ENCODE measurements around the gene CLEC18A. TPM values are rescaled to one million over a fixed set of nuclear protein-coding genes. Genes with fewer than 3 reads are reported as not detected.
"Not testable (repeated sequence)": the region's sequence is repeated elsewhere in the genome, so short reads cannot be mapped to it uniquely, and the experiment has no call there.

CLEC18A gene
- total and polyA plus RNA-seq, 4 donors: 1.9 to 41.6 (median 2.8) TPM

DNA sequence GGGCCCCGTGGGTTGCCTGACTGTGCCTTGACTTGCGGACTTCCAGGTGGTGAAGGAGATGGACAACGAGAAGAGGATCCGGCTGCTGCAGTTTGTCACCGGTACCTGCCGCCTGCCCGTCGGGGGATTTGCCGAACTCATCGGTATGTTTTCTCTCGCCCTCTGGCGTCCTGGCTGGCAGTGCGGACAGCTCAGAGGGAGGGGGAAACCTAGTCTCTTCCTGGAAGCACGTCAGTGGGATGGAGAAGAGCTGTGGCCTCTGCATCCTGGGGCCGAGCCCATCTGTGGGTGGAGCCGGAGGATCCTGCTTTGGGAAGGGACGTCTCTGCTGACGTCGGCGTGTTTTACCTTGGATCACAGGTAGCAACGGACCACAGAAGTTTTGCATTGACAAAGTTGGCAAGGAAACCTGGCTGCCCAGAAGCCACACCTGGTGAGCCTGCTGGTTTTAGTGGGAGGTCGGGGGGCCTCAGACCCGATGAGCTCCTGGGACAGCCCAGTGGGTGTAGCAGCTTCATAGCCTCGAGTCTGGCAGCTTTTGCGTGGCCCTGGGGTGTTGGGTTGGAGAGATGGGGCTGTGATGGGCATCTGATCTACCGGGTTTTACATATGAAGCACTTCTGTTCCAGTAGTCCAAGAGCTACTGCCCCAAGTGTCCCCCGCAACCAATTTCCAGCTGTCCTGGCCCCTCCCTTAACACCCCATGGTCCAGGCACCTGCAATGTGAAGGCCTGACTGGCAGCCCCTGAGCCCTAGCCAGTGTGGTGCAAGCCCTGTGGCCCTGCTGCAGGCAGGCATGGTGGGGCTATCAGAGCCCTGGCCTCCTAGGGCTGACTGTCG lies 11.9 kb upstream of the CLEC18A start:
- 60 to 64% methylated on average over 28 of the region's 28 CpGs for WGBS, 2 donors

DNA sequence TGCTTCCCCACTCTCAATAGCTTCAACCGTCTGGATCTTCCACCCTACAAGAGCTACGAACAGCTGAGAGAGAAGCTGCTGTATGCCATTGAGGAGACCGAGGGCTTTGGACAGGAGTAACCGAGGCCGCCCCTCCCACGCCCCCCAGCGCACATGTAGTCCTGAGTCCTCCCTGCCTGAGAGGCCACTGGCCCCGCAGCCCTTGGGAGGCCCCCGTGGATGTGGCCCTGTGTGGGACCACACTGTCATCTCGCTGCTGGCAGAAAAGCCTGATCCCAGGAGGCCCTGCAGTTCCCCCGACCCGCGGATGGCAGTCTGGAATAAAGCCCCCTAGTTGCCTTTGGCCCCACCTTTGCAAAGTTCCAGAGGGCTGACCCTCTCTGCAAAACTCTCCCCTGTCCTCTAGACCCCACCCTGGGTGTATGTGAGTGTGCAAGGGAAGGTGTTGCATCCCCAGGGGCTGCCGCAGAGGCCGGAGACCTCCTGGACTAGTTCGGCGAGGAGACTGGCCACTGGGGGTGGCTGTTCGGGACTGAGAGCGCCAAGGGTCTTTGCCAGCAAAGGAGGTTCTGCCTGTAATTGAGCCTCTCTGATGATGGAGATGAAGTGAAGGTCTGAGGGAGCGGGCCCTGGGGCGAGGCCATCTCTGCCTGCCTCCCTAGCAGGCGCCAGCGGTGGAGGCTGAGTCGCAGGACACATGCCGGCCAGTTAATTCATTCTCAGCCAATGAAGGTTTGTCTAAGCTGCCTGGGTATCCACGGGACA lies 11.1 kb upstream of the CLEC18A start:
- Histone ChIP-seq H3K9me3 (ENCODE audit: control insufficient read depth, low read length) (no peaks in the 10 kb centered on the region), H3K27ac (ENCODE audit: low read depth in 1 of 2, low read length in 2 of 2) (peak overlapping the region in 1 of 2 donors; percentile 29), H3K4me1 (ENCODE audit: control insufficient read depth in 1 of 2, insufficient read depth in 2 of 2, low read length in 2 of 2) (peaks cover 0 to 6% of the 10 kb centered on the region in 2 donors), H3K4me3 (ENCODE audit: low read length in 2 of 2) (no peak overlapping the region), H3K27me3 (ENCODE audit: control insufficient read depth in 1 of 2, insufficient read depth in 2 of 2, low read length in 1 of 2) (no peaks in the 10 kb centered on the region), H3K36me3 (ENCODE audit: control insufficient read depth in 1 of 2, insufficient read depth in 2 of 2, low read length in 1 of 2) (peaks cover 0 to 26% of the 10 kb centered on the region in 2 donors)
- 59 to 67% methylated on average over 25 to 26 of the region's 26 CpGs for WGBS, 2 donors
- DNase-seq (peak in 1 of 2 donors; percentile 73), ATAC-seq (ENCODE audit: low FRiP score) (no peak)
- intact Hi-C loops (cut with DNase I): no loop called here

More for the DNA sequence above, 11.9 kb upstream of the CLEC18A start:
- intact Hi-C loops (cut with DNase I): no loop called here
- Histone ChIP-seq H3K27me3 (ENCODE audit: control insufficient read depth in 1 of 2, insufficient read depth in 2 of 2, low read length in 1 of 2) (no peaks in the 10 kb centered on the region), H3K4me1 (ENCODE audit: control insufficient read depth in 1 of 2, insufficient read depth in 2 of 2, low read length in 2 of 2) (peaks cover 0 to 6% of the 10 kb centered on the region in 2 donors), H3K9me3 (ENCODE audit: control insufficient read depth, low read length) (no peaks in the 10 kb centered on the region), H3K4me3 (ENCODE audit: low read length in 2 of 2) (no peak overlapping the region), H3K27ac (ENCODE audit: low read depth in 1 of 2, low read length in 2 of 2) (peak overlapping the region in 1 of 2 donors; percentile 20), H3K36me3 (ENCODE audit: control insufficient read depth in 1 of 2, insufficient read depth in 2 of 2, low read length in 1 of 2) (peaks cover 0 to 26% of the 10 kb centered on the region in 2 donors)
- ATAC-seq (ENCODE audit: low FRiP score) (no peak), DNase-seq (peak in 1 of 2 donors; percentile 43)

- intact Hi-C loops (cut with DNase I): no loop called here
- H3K27ac ChIP-seq (ENCODE audit: low read depth in 1 of 2, low read length in 2 of 2): peak overlapping the region in 1 of 2 donors; percentile 58
- H3K4me1 ChIP-seq (ENCODE audit: control insufficient read depth in 1 of 2, insufficient read depth in 2 of 2, low read length in 2 of 2): peaks cover 0 to 6% of the 10 kb centered on the region in 2 donors
- no peak overlapping the region for H3K4me3 ChIP-seq (ENCODE audit: low read length in 2 of 2)
- ATAC-seq (ENCODE audit: low FRiP score) (no peak), DNase-seq (peak in 1 of 2 donors; percentile 71)
- H3K27me3 ChIP-seq (ENCODE audit: control insufficient read depth in 1 of 2, insufficient read depth in 2 of 2, low read length in 1 of 2): no peaks in the 10 kb centered on the region
- no peaks in the 10 kb centered on the region for H3K9me3 ChIP-seq (ENCODE audit: control insufficient read depth, low read length)
- WGBS, 2 donors: 79 to 82% methylated on average over 13 of the region's 13 CpGs
- peaks cover 0 to 26% of the 10 kb centered on the region in 2 donors for H3K36me3 ChIP-seq (ENCODE audit: control insufficient read depth in 1 of 2, insufficient read depth in 2 of 2, low read length in 1 of 2)
Measured at GRCh38 chr16:69940676-69941075, 10.5 kb upstream of the CLEC18A start.

- DNase-seq: peak in 1 of 2 donors; percentile 74
- H3K27ac ChIP-seq (ENCODE audit: low read depth in 1 of 2, low read length in 2 of 2): peak overlapping the region in 1 of 2 donors; percentile 79
Measured at GRCh38 chr16:69941251-69942098, 9.7 kb upstream of the CLEC18A start.

GRCh38 chr16:69942099-69942491 lies 9.0 kb upstream of the CLEC18A start:
- no peaks in the 10 kb centered on the region for H3K27me3 ChIP-seq (ENCODE audit: control insufficient read depth in 1 of 2, insufficient read depth in 2 of 2, low read length in 1 of 2)
- intact Hi-C loops (cut with DNase I): no loop called here
- H3K36me3 ChIP-seq (ENCODE audit: control insufficient read depth in 1 of 2, insufficient read depth in 2 of 2, low read length in 1 of 2): peaks cover 0 to 18% of the 10 kb centered on the region in 2 donors
- H3K9me3 ChIP-seq (ENCODE audit: control insufficient read depth, low read length): no peaks in the 10 kb centered on the region
- no peak overlapping the region for H3K4me3 ChIP-seq (ENCODE audit: low read length in 2 of 2)
- H3K27ac ChIP-seq (ENCODE audit: low read depth in 1 of 2, low read length in 2 of 2): peak overlapping the region in 1 of 2 donors; percentile 79
- 9 to 12% methylated on average over 11 of the region's 11 CpGs for whole genome bisulfite sequencing, 2 donors
- peak; percentile 62 for ATAC-seq (ENCODE audit: low FRiP score)
- H3K4me1 ChIP-seq (ENCODE audit: control insufficient read depth in 1 of 2, insufficient read depth in 2 of 2, low read length in 2 of 2): peaks cover 0 to 6% of the 10 kb centered on the region in 2 donors
- DNase-seq: peak in 1 of 2 donors; percentile 79

More at GRCh38 chr16:69941251-69942098, 9.7 kb upstream of the CLEC18A start:
- H3K9me3 ChIP-seq (ENCODE audit: control insufficient read depth, low read length): no peaks in the 10 kb centered on the region
- no peaks in the 10 kb centered on the region for H3K27me3 ChIP-seq (ENCODE audit: control insufficient read depth in 1 of 2, insufficient read depth in 2 of 2, low read length in 1 of 2)
- intact Hi-C loops (cut with DNase I): no loop called here
- 35 to 40% methylated on average over 28 of the region's 28 CpGs for WGBS, 2 donors
- H3K36me3 ChIP-seq (ENCODE audit: control insufficient read depth in 1 of 2, insufficient read depth in 2 of 2, low read length in 1 of 2): peaks cover 0 to 24% of the 10 kb centered on the region in 2 donors
- no peak overlapping the region for H3K4me3 ChIP-seq (ENCODE audit: low read length in 2 of 2)
- peaks cover 0 to 6% of the 10 kb centered on the region in 2 donors for H3K4me1 ChIP-seq (ENCODE audit: control insufficient read depth in 1 of 2, insufficient read depth in 2 of 2, low read length in 2 of 2)
- peak; percentile 13 for ATAC-seq (ENCODE audit: low FRiP score)

DNA sequence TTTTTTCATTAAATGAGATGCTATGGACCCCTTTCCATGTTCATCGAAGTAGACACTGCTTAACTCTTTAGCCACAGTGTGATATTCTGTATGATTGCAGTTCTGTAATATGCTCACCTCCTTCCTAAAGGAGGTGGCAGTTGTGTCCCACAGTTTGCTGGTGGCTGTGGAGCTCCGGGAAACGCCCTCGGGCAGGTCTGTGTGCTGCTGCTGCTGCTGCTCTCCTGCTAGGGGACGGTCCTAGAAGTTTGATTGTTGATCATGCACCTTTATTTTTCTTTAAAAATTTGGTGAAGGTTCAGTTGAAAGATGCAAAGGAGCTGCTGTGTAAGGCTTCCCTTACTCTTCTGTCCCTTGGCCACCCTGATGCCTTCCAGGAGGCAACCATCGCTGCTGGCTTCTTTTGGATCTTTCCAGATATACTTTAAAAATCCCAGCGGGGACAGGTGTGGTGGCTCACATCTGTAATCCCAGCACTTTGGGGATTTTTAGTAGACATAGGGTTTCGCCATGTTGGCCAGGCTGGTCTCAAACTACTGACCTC lies 8.4 kb upstream of the CLEC18A start:
- WGBS, 2 donors: 66 to 71% methylated on average over 8 of the region's 8 CpGs
- DNase-seq: peak in 1 of 2 donors; percentile 27
- intact Hi-C loops (cut with DNase I): no loop called here
- Histone ChIP-seq H3K9me3 (ENCODE audit: control insufficient read depth, low read length) (no peaks in the 10 kb centered on the region), H3K4me1 (ENCODE audit: control insufficient read depth in 1 of 2, insufficient read depth in 2 of 2, low read length in 2 of 2) (peaks cover 0 to 6% of the 10 kb centered on the region in 2 donors), H3K27me3 (ENCODE audit: control insufficient read depth in 1 of 2, insufficient read depth in 2 of 2, low read length in 1 of 2) (no peaks in the 10 kb centered on the region), H3K36me3 (ENCODE audit: control insufficient read depth in 1 of 2, insufficient read depth in 2 of 2, low read length in 1 of 2) (peaks cover 0 to 12% of the 10 kb centered on the region in 2 donors), H3K4me3 (ENCODE audit: low read length in 2 of 2) (no peak overlapping the region), H3K27ac (ENCODE audit: low read depth in 1 of 2, low read length in 2 of 2) (peak overlapping the region in 1 of 2 donors; percentile 1)
- ATAC-seq (ENCODE audit: low FRiP score): no peak

- H3K4me1 ChIP-seq (ENCODE audit: control insufficient read depth in 1 of 2, insufficient read depth in 2 of 2, low read length in 2 of 2); ATAC-seq (ENCODE audit: low FRiP score); intact Hi-C loops (cut with DNase I); H3K4me3 ChIP-seq (ENCODE audit: low read length in 2 of 2); H3K27ac ChIP-seq (ENCODE audit: low read depth in 1 of 2, low read length in 2 of 2); DNase-seq; H3K27me3 ChIP-seq (ENCODE audit: control insufficient read depth in 1 of 2, insufficient read depth in 2 of 2, low read length in 1 of 2); H3K9me3 ChIP-seq (ENCODE audit: control insufficient read depth, low read length): not testable (repeated sequence)
- WGBS, 2 donors: 66 to 77% methylated on average over 15 to 16 of the region's 21 CpGs
- peaks cover 0 to 11% of the 10 kb centered on the region in 2 donors for H3K36me3 ChIP-seq (ENCODE audit: control insufficient read depth in 1 of 2, insufficient read depth in 2 of 2, low read length in 1 of 2)
Measured at GRCh38 chr16:69943241-69944036, 7.7 kb upstream of the CLEC18A start.
